ENCODE measurements around the gene CFAP99. TPM values are rescaled to one million over a fixed set of nuclear protein-coding genes. Genes with fewer than 3 reads are reported as not detected.

CFAP99 gene
- total and polyA plus RNA-seq, 9 of the 15 experiments (the other 6 are each of a cell fraction or from before 2014, with no cell fraction given) = 0.07 to 0.18 (median 0.09) TPM; not detected in 6

DNA sequence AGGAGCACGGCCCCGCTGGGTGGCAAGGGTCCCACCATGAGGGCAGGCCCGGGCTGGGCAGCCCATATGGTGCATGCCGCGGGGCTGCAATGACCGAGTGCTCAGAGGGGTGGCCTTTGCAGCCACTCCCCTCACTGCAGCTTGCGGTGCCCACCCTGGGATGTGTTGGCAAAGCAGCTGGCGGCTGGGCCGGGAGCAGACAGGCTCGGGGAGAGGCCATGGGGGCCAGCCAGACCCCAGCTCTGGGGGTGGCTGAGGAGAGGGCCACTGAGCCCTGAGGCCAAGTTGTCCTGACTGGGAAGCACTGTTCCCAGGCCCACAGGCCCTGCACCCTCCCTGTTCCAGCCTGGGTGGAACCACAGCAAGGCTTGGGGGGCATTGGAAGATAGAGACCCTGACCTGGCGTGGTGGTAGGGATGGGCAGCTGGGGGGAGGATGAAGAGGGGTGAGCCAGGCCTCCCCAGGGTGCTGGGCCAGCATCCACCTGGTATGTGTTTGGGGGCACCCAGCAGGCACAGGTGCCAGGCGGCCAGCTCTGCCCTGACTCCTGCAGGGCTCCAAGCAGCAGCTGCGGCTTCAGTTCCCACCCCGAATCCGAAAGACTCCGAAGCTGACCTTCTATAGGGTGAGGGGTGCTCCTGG lies 31.8 kb downstream of the CFAP99 start:
- peak overlapping the region in 1 of 2 experiments; percentile 4; a peak in 1 of 4 replicates for H3K9ac ChIP-seq (ENCODE audit: insufficient read depth in 1 of 2, low read depth in 2 of 2, low read length in 2 of 2)
- peaks cover 8% of the 10 kb centered on the region; the same call in 1 of the 2 replicates for H4K20me1 ChIP-seq (replicated peaks; ENCODE audit: control insufficient read depth, insufficient read depth, low read length)
- no peak overlapping the region for H2AFZ ChIP-seq (ENCODE audit: low read depth, low read length)
- 7% methylated on average over 15 of the region's 16 CpGs for WGBS (ENCODE audit: insufficient coverage, low coverage, missing lambda C conversion rate)
- DNase-seq (ENCODE audit: extremely low read depth in 1 of 4, low spot score in 3 of 4) (no peak), FAIRE-seq (no peak), ATAC-seq (no peak)
- in situ Hi-C loops (cut with MboI) = no loop called here
- POLR2A ChIA-PET = interaction anchor here (0.6 to 1.9 kb wide), 4 partner anchors 18 to 523 kb away, joined by 3 to 4 read pairs (median 4); no protein-coding TSS in a partner anchor
- H3K4me1 ChIP-seq (replicated peaks in 1 of 2; ENCODE audit: control insufficient read depth in 2 of 2, insufficient read depth in 2 of 2, low read length in 2 of 2) = peaks cover 0 to 28% of the 10 kb centered on the region in 2 experiments; a peak in 2 of 5 replicates
- H3K9me3 ChIP-seq (replicated peaks; ENCODE audit: control insufficient read depth, insufficient read depth, low read depth, low read length) = no peaks in the 10 kb centered on the region
- TF ChIP-seq FOXP4 (CRISPR knock-in tag; IDR thresholded peaks at IDR 0.05; ENCODE audit: borderline replicate concordance) (no peak), CAMTA2 (CRISPR knock-in tag; conservative IDR thresholded peaks at IDR 0.05) (no peak), SIN3B (IDR thresholded peaks at IDR 0.05; ENCODE audit: low read depth) (no peak), KAT7 (CRISPR knock-in tag; IDR thresholded peaks at IDR 0.05; ENCODE audit: borderline replicate concordance) (no peak), CREM (IDR thresholded peaks at IDR 0.05; ENCODE audit: low read depth) (no peak), FOXK1 (CRISPR knock-in tag; IDR thresholded peaks at IDR 0.05; ENCODE audit: borderline replicate concordance) (no peak), RUNX1 (IDR thresholded peaks at IDR 0.05; ENCODE audit: low read depth) (no peak), ZNF764 (CRISPR knock-in tag; IDR thresholded peaks at IDR 0.05; ENCODE audit: low read depth) (no peak), HSF4 (CRISPR knock-in tag; IDR thresholded peaks at IDR 0.05; ENCODE audit: borderline replicate concordance) (no peak), KLF1 (tag; IDR thresholded peaks at IDR 0.05) (no peak)
- TF ChIP-seq, protein P1, sequence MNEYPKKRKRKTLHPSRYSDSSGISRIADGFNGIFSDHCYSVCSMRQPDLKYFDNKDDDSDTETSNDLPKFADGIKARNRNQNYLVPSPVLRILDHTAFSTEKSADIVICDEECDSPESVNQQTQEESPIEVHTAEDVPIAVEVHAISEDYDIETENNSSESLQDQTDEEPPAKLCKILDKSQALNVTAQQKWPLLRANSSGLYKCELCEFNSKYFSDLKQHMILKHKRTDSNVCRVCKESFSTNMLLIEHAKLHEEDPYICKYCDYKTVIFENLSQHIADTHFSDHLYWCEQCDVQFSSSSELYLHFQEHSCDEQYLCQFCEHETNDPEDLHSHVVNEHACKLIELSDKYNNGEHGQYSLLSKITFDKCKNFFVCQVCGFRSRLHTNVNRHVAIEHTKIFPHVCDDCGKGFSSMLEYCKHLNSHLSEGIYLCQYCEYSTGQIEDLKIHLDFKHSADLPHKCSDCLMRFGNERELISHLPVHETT (CRISPR knock-in tag; conservative IDR thresholded peaks at IDR 0.05 in 1 of 2, IDR thresholded peaks at IDR 0.05 in 1 of 2) = no peak
- peaks cover 20 to 48% of the 10 kb centered on the region in 2 experiments; a peak in 4 of 5 replicates for H3K27me3 ChIP-seq (ENCODE audit: control insufficient read depth in 2 of 2, insufficient read depth in 2 of 2, low read length in 2 of 2)
- intact Hi-C loops (cut with micrococcal nuclease) = no loop called here
- H3K4me3 ChIP-seq = no peak overlapping the region
- H3K9me1 ChIP-seq (ENCODE audit: control insufficient read depth, insufficient read depth, low read length) = no peaks in the 10 kb centered on the region
- BruUV-seq (replicated peaks) = no TSS peak
- no peak overlapping the region for H3K27ac ChIP-seq (ENCODE audit: extremely low read depth, low read depth, low read length)
- CTCF ChIA-PET (ENCODE audit: low intra/inter-chr PET ratio) = interaction anchor here (0.6 kb wide), 1 partner anchor 14 kb away, joined by 3 read pairs; no protein-coding TSS in a partner anchor
- H3K36me3 ChIP-seq (ENCODE audit: control insufficient read depth, insufficient read depth, low read length) = no peaks in the 10 kb centered on the region
- no peak overlapping the region for H3K4me2 ChIP-seq (ENCODE audit: insufficient read depth, low read length)
- no peaks in the 10 kb centered on the region for H3K79me2 ChIP-seq (ENCODE audit: control insufficient read depth, insufficient read depth, low read length)

Measured in K562 (cell line).